Endothelial cell of umbilical vein (primary cell): ENCODE measurements around the gene KIN. TPM values are rescaled to one million over a fixed set of nuclear protein-coding genes. Genes with fewer than 3 reads are reported as not detected.

Source experiments
- BruUV-seq: library from RNA; stranded (reverse); fragments of 400-500 nt; replicated peaks from 2 replicates; lab custom pipeline; 2021; lab: Mats Ljungman, UMichigan
- CTCF ChIA-PET: fragments of 300-600, 350-600 bp; sonication (Branson Sonifier 250); formaldehyde crosslinking; loops from one replicate; lab custom pipeline; 2021; ENCODE audit warnings: antibody characterized with exemption, inconsistent platforms; lab: Charles Lee
- POLR2A ChIA-PET: fragments of 300-600, 350-600 bp; sonication (Branson Sonifier 250); formaldehyde crosslinking; loops from one replicate; lab custom pipeline; 2021; ENCODE audit warnings: antibody characterized with exemption, inconsistent platforms; lab: Charles Lee
- DNase-seq: peaks from one replicate; pipeline ENCODE4 v3.0.0-alpha.2; 2011; ENCODE audit warnings: low read depth, low spot score
- FAIRE-seq: peaks from 2 replicates; lab custom pipeline; 2011; peaks lifted over from hg19 to GRCh38; lab: Jason Lieb, UNC
- H2AFZ ChIP-seq: 2 replicates; pipeline ENCODE4 v1.6.0; 2012; ENCODE audit warnings: low read depth, low read length, control low read depth, inconsistent platforms
- H3K27ac ChIP-seq: 2 replicates; pipeline ENCODE4 v1.5.1; 2011; ENCODE audit warnings: low read depth, mild to moderate bottlenecking, control low read depth, low read length, moderate library complexity; ENCODE audit not compliant: insufficient read depth
- H3K27me3 ChIP-seq, 2 experiments: 2 replicates each; pipeline versions ENCODE4 v1.6.0 to v1.6.1; 2011; ENCODE audit warnings: low read length in 2 of 2, mixed read lengths in 1 of 2; ENCODE audit not compliant: control insufficient read depth in 2 of 2, insufficient read depth in 2 of 2
- H3K36me3 ChIP-seq, 2 experiments: 2 replicates in 1 of 2; 3 replicates in 1 of 2; pipeline ENCODE4 v1.5.1; 2011; ENCODE audit warnings: low read length in 2 of 2, mild to moderate bottlenecking in 1 of 2, moderate library complexity in 1 of 2; ENCODE audit not compliant: control insufficient read depth in 2 of 2, insufficient read depth in 2 of 2; ENCODE audit errors: extremely low read depth in 1 of 2
- H3K4me1 ChIP-seq: 3 replicates; pipeline ENCODE4 v1.5.1; 2011; ENCODE audit warnings: mild to moderate bottlenecking, low read length; ENCODE audit not compliant: control insufficient read depth, insufficient read depth; ENCODE audit errors: extremely low read depth
- H3K4me2 ChIP-seq: 2 replicates; pipeline ENCODE4 v1.6.1; 2011; ENCODE audit warnings: low read length, control low read depth, mixed read lengths; ENCODE audit not compliant: insufficient read depth
- H3K4me3 ChIP-seq, 3 experiments: fragments of 200-600 bp in 1 of 3; sonication (generic), shearing (Covaris generic) in 1 of 3; replicated peaks in 1 of 3; 2 replicates each; pipeline ENCODE4 v1.5.1; 2011 to 2016; ENCODE audit warnings: control low read depth in 3 of 3, low read length in 3 of 3, mild to moderate bottlenecking in 2 of 3, inconsistent platforms in 1 of 3, low read depth in 1 of 3, moderate library complexity in 1 of 3; ENCODE audit not compliant: insufficient read depth in 1 of 3
- H3K79me2 ChIP-seq: 2 replicates; pipeline ENCODE4 v1.6.0; 2012; ENCODE audit warnings: low read length, inconsistent platforms; ENCODE audit not compliant: control insufficient read depth, insufficient read depth
- H3K9ac ChIP-seq: replicated peaks from 2 replicates; pipeline ENCODE3; 2011; ENCODE audit warnings: low read length, control low read depth; ENCODE audit not compliant: insufficient read depth; ENCODE audit errors: extremely low read depth
- H3K9me1 ChIP-seq: replicated peaks from 3 replicates; pipeline ENCODE4 v1.6.0; 2011; ENCODE audit warnings: mild to moderate bottlenecking, low read length; ENCODE audit not compliant: control insufficient read depth, insufficient read depth; ENCODE audit errors: extremely low read depth
- H3K9me3 ChIP-seq: replicated peaks from 2 replicates; pipeline ENCODE4 v1.5.1; 2012; ENCODE audit warnings: low read length, inconsistent platforms; ENCODE audit not compliant: control insufficient read depth, insufficient read depth
- H4K20me1 ChIP-seq: replicated peaks from 2 replicates; pipeline ENCODE3; 2011; ENCODE audit warnings: mild to moderate bottlenecking, low read length; ENCODE audit not compliant: control insufficient read depth, insufficient read depth; ENCODE audit errors: extremely low read depth
- EZH2 ChIP-seq: IDR thresholded peaks from 2 replicates; pipeline ENCODE4 v1.6.1; 2012; ENCODE audit warnings: borderline replicate concordance, low read depth, mild to moderate bottlenecking, moderate library complexity, low read length, inconsistent platforms; ENCODE audit not compliant: severe bottlenecking
- FOS ChIP-seq: IDR thresholded peaks from 2 replicates; pipeline ENCODE4 v1.6.1; 2011; ENCODE audit warnings: mild to moderate bottlenecking, low read length, moderate library complexity, borderline replicate concordance; ENCODE audit not compliant: insufficient read depth
- GATA2 ChIP-seq: IDR thresholded peaks from 2 replicates; pipeline ENCODE4 v1.7.0; 2011; ENCODE audit warnings: low read depth, mild to moderate bottlenecking, moderate library complexity, mixed read lengths, low read length; ENCODE audit not compliant: insufficient read length, insufficient read depth
- JUN ChIP-seq: IDR thresholded peaks from 2 replicates; pipeline ENCODE4 v1.6.1; 2011; ENCODE audit warnings: borderline replicate concordance, low read depth; ENCODE audit not compliant: insufficient read length, insufficient read depth
- MYC ChIP-seq: IDR thresholded peaks from one replicate; pipeline ENCODE4 v1.6.1; 2011; ENCODE audit warnings: mild to moderate bottlenecking, low read depth, low read length
- POLR2A ChIP-seq: IDR thresholded peaks from 2 replicates; pipeline ENCODE4 v1.6.1; 2012; ENCODE audit warnings: low read depth, mild to moderate bottlenecking, control low read depth, low read length
- POLR2AphosphoS5 ChIP-seq: IDR thresholded peaks from 2 replicates; pipeline ENCODE4 v1.6.1; 2012; ENCODE audit warnings: low read depth, mild to moderate bottlenecking, control low read depth, low read length, moderate library complexity; ENCODE audit not compliant: insufficient read depth
- dilution Hi-C: fragments of 300-500 bp; cut with MboI; formaldehyde crosslinking; loops from one replicate; pipeline ENCODE4 v1.15.0; 2019; ENCODE audit warnings: low sequenced_read_pairs; ENCODE audit not compliant: extremely low pct_ligation_motif_present
- intact Hi-C: fragments of 100-400 bp; cut with micrococcal nuclease; formaldehyde crosslinking; loops from one replicate; pipeline ENCODE4 v1.10.0; 2022
- polyA plus RNA-seq, 4 experiments: library from polyadenylated mRNA; depleted of rRNA in 3 of 4; stranded (reverse) in 3 of 4; unstranded in 1 of 4; fragments of >200 nt; gene quantifications; 2 replicates each; pipeline versions ENCODE4 v1.2.1 to v1.2.3, GENCODE V29; 2011 to 2012; ENCODE audit warnings: missing spikeins in 1 of 4
- total RNA-seq: library from RNA; stranded (reverse); gene quantifications from 2 replicates; pipeline ENCODE4 v1.2.3, GENCODE V29; 2021
- TF ChIP-seq, protein P1 (sequence below), 2 donors: IDR thresholded peaks; 1 replicate in 1 of 2; 2 replicates in 1 of 2; pipeline ENCODE4 v1.5.1; 2011; ENCODE audit warnings: low read length in 2 of 2, mild to moderate bottlenecking in 2 of 2, moderate library complexity in 2 of 2, control low read depth in 1 of 2, inconsistent platforms in 1 of 2, low read depth in 1 of 2; ENCODE audit not compliant: insufficient read depth in 1 of 2; ENCODE audit errors: extremely low read depth in 1 of 2
- TF ChIP-seq, protein P2 (sequence below): IDR thresholded peaks from 2 replicates; pipeline ENCODE4 v1.6.1; 2011; ENCODE audit not compliant: insufficient read depth, insufficient read length

The KIN gene
- total and polyA plus RNA-seq, 2 donors (not counting 3 experiments of a cell fraction or from before 2014, with no cell fraction given): 2.6 to 14.4 TPM

DNA sequence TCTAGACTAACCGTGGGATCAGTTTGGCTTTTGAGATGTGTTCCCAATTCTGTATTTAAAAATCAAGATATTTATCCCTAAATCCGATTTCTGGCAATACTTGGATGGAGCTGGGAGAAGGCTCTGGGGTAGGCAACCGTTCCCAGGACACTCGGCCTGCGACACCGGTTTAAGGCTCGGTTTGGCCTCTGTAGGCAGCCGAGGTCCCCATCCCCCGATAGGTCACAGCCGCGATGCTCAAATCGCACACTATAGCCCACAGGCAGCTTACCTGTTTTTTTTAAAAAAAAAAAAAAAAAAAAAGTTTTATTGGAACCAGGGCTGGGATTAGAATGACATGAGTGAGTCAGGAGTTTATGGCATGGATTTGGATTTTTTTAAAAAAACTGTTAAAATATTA, 29.8 kb upstream of the KIN start:
- BruUV-seq: no TSS peak
- H2AFZ ChIP-seq: peak overlapping the region; percentile 71
- intact Hi-C loops (loop anchor here (5.0 kb wide), 1 partner anchor 235 kb away; the partner anchor contains the start of gene GATA3), dilution Hi-C loops (no loop called here)
- H4K20me1 ChIP-seq: no peaks in the 10 kb centered on the region
- peak overlapping the region; percentile 12 to 99 (median 70) for H3K4me3 ChIP-seq
- H3K9me1 ChIP-seq: no peaks in the 10 kb centered on the region
- DNase-seq (no peak), FAIRE-seq (no peak)
- TF ChIP-seq, protein P1, sequence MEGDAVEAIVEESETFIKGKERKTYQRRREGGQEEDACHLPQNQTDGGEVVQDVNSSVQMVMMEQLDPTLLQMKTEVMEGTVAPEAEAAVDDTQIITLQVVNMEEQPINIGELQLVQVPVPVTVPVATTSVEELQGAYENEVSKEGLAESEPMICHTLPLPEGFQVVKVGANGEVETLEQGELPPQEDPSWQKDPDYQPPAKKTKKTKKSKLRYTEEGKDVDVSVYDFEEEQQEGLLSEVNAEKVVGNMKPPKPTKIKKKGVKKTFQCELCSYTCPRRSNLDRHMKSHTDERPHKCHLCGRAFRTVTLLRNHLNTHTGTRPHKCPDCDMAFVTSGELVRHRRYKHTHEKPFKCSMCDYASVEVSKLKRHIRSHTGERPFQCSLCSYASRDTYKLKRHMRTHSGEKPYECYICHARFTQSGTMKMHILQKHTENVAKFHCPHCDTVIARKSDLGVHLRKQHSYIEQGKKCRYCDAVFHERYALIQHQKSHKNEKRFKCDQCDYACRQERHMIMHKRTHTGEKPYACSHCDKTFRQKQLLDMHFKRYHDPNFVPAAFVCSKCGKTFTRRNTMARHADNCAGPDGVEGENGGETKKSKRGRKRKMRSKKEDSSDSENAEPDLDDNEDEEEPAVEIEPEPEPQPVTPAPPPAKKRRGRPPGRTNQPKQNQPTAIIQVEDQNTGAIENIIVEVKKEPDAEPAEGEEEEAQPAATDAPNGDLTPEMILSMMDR (IDR thresholded peaks at IDR 0.05; ENCODE audit: extremely low read depth in 1 of 2, insufficient read depth in 1 of 2, low read depth in 1 of 2, low read length in 2 of 2): no peak
- TF ChIP-seq EZH2 (no peak), FOS (no peak), GATA2 (no peak), MYC (no peak), JUN (no peak), POLR2AphosphoS5 (no peak), POLR2A (no peak)
- TF ChIP-seq, protein P2, sequence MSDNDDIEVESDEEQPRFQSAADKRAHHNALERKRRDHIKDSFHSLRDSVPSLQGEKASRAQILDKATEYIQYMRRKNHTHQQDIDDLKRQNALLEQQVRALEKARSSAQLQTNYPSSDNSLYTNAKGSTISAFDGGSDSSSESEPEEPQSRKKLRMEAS: no peak
- H3K4me1 ChIP-seq: peaks cover 4% of the 10 kb centered on the region
- CTCF ChIA-PET: interaction anchor here (1.2 to 2.9 kb wide), 7 partner anchors 9 to 292 kb away, joined by 3 to 19 read pairs (median 7); partner anchors contain the start of genes ATP5F1C and KIN
- no peak overlapping the region for H3K9ac ChIP-seq
- H3K79me2 ChIP-seq: peaks cover 16% of the 10 kb centered on the region
- no peak overlapping the region for H3K27ac ChIP-seq
- H3K4me2 ChIP-seq: peak overlapping the region; percentile 75
- peaks cover 5 to 7% of the 10 kb centered on the region in 2 experiments for H3K27me3 ChIP-seq
- no peaks in the 10 kb centered on the region for H3K9me3 ChIP-seq
- POLR2A ChIA-PET: interaction anchor here (0.6 to 1.5 kb wide), 3 partner anchors 19 to 177 kb away, joined by 4 to 9 read pairs (median 5); partner anchors contain the start of genes ATP5F1C and KIN
- no peaks in the 10 kb centered on the region for H3K36me3 ChIP-seq
